ENCODE data around the gene UQCC2.

Gene UQCC2

GRCh38 chr6:33711140-33712129 lies at the start of gene UQCC2:
UQCC2 (minus strand) TSS chr6:33711700; CDS start chr6:33711686, 14 bp downstream.
- peak within 1 kb of the TSS; percentile 91 for H3K27ac ChIP-seq
- peak; percentile 90 for TF ChIP-seq CTCF (IDR thresholded peaks at IDR 0.05)
- no peak for TF ChIP-seq ZFX (IDR thresholded peaks at IDR 0.05; ENCODE audit: borderline replicate concordance)

GRCh38 chr6:33759887-33760629 lies 48.6 kb upstream of the UQCC2 start:
- peak overlapping the region; percentile 75 for H3K27ac ChIP-seq
- TF ChIP-seq ZFX (IDR thresholded peaks at IDR 0.05; ENCODE audit: borderline replicate concordance): no peak
- TF ChIP-seq CTCF (IDR thresholded peaks at IDR 0.05): no peak

GRCh38 chr6:33758815-33759216 lies 47.3 kb upstream of the UQCC2 start:
- peak overlapping the region; percentile 75 for H3K27ac ChIP-seq
- TF ChIP-seq CTCF (IDR thresholded peaks at IDR 0.05) (no peak), ZFX (IDR thresholded peaks at IDR 0.05; ENCODE audit: borderline replicate concordance) (no peak)

GRCh38 chr6:33757906-33758305 lies 46.4 kb upstream of the UQCC2 start:
- H3K27ac ChIP-seq: peak overlapping the region; percentile 75
- no peak for TF ChIP-seq CTCF (IDR thresholded peaks at IDR 0.05)
- no peak for TF ChIP-seq ZFX (IDR thresholded peaks at IDR 0.05; ENCODE audit: borderline replicate concordance)

- H3K27ac ChIP-seq: peak overlapping the region; percentile 75; the same call in 1 of the 2 replicates
- TF ChIP-seq ZFX (IDR thresholded peaks at IDR 0.05; ENCODE audit: borderline replicate concordance) (no peak), CTCF (IDR thresholded peaks at IDR 0.05) (no peak)
These were observed 45.6 kb upstream of the UQCC2 start for GRCh38 chr6:33757113-33757512.

GRCh38 chr6:33756211-33756954 lies 44.9 kb upstream of the UQCC2 start:
- no peak overlapping the region for H3K27ac ChIP-seq
- TF ChIP-seq CTCF (IDR thresholded peaks at IDR 0.05) (no peak), ZFX (IDR thresholded peaks at IDR 0.05; ENCODE audit: borderline replicate concordance) (no peak)

Data from 22Rv1 (cell line).